Measurements from ENCODE around the gene INSYN2B. TPM values are rescaled to one million over a fixed set of nuclear protein-coding genes. Genes with fewer than 3 reads are reported as not detected.
A peak's percentile ranks its signal among the peaks of the same experiment; 100 is the strongest.

Gene INSYN2B
- total and polyA plus RNA-seq, 11 donors, result 0.12 to 0.59 (median 0.17) TPM; not detected in 6

GRCh38 chr5:169950333-169950732 lies 30.0 kb downstream of the INSYN2B start:
- ATAC-seq (no peak), DNase-seq (no peak)
- no peak for TF ChIP-seq CTCF (IDR thresholded peaks at IDR 0.05)
- TF ChIP-seq POLR2A (IDR thresholded peaks at IDR 0.05), result no peak
- Histone ChIP-seq H3K4me3 (no peak overlapping the region), H3K36me3 (no peaks in the 10 kb centered on the region), H3K9me3 (no peaks in the 10 kb centered on the region), H3K27me3 (peaks cover 0 to 14% (median 0%) of the 10 kb centered on the region in 9 donors), H3K27ac (no peak overlapping the region), H3K4me1 (peaks cover 0 to 4% (median 0%) of the 10 kb centered on the region in 12 donors)
- intact Hi-C loops (cut with DNase I), result no loop called here
- 79 to 95% (median 88%) methylated on average over 2 of the region's 2 CpGs for WGBS, 4 donors

- no peak for ATAC-seq
- intact Hi-C loops (cut with DNase I), result no loop called here
- Histone ChIP-seq H3K36me3 (no peaks in the 10 kb centered on the region), H3K4me3 (no peak overlapping the region), H3K9me3 (no peaks in the 10 kb centered on the region), H3K4me1 (peaks cover 0 to 5% (median 0%) of the 10 kb centered on the region in 12 donors), H3K27ac (no peak overlapping the region), H3K27me3 (peaks cover 0 to 14% (median 0%) of the 10 kb centered on the region in 9 donors)
- no peak for DNase-seq
- WGBS, 4 donors, result 86 to 95% (median 88%) methylated on average over 5 of the region's 5 CpGs
- TF ChIP-seq CTCF (IDR thresholded peaks at IDR 0.05) (no peak), POLR2A (IDR thresholded peaks at IDR 0.05) (no peak)
Measured at GRCh38 chr5:169946743-169947295, 33.5 kb downstream of the INSYN2B start.

- intact Hi-C loops (cut with DNase I), result no loop called here
- no peaks in the 10 kb centered on the region for H3K9me3 ChIP-seq
- peak in 3 of 4 donors; percentile 74 to 86 (median 81) for ATAC-seq
- no peaks in the 10 kb centered on the region for H3K36me3 ChIP-seq
- H3K27me3 ChIP-seq, result peaks cover 0 to 6% (median 0%) of the 10 kb centered on the region in 9 donors
- peaks cover 0 to 5% (median 0%) of the 10 kb centered on the region in 12 donors for H3K4me1 ChIP-seq
- H3K4me3 ChIP-seq, result peak overlapping the region in 1 of 12 donors; percentile 3
- WGBS, 4 donors, result 33 to 59% (median 41%) methylated on average over 3 of the region's 3 CpGs
- TF ChIP-seq POLR2A (IDR thresholded peaks at IDR 0.05) (no peak), CTCF (IDR thresholded peaks at IDR 0.05) (no peak)
- peak in 4 of 5 donors; percentile 18 to 46 (median 24) for DNase-seq
- peak overlapping the region in 1 of 12 donors; percentile 8 for H3K27ac ChIP-seq
Measured at GRCh38 chr5:169945831-169946261, 34.4 kb downstream of the INSYN2B start.

- TF ChIP-seq CTCF (IDR thresholded peaks at IDR 0.05) (no peak), POLR2A (IDR thresholded peaks at IDR 0.05) (no peak)
- intact Hi-C loops (cut with DNase I), result no loop called here
- 64 to 67% (median 66%) methylated on average over 8 of the region's 8 CpGs for WGBS, 4 donors
- H3K27ac ChIP-seq, result peak overlapping the region in 1 of 12 donors; percentile 8
- peaks cover 0 to 5% (median 0%) of the 10 kb centered on the region in 12 donors for H3K4me1 ChIP-seq
- no peaks in the 10 kb centered on the region for H3K9me3 ChIP-seq
- H3K4me3 ChIP-seq, result no peak overlapping the region
- no peak for ATAC-seq
- H3K36me3 ChIP-seq, result no peaks in the 10 kb centered on the region
- no peak for DNase-seq
- H3K27me3 ChIP-seq, result no peaks in the 10 kb centered on the region
Measured at GRCh38 chr5:169944922-169945680, 35.2 kb downstream of the INSYN2B start.

Data from heart left ventricle (tissue), 16 donors.